NCI-H226 (cell line): ENCODE measurements around the gene COL18A1.

Source experiments
- DNase-seq: peaks from one replicate; pipeline ENCODE4 v3.0.0-alpha.2; 2015

Gene COL18A1

DNA sequence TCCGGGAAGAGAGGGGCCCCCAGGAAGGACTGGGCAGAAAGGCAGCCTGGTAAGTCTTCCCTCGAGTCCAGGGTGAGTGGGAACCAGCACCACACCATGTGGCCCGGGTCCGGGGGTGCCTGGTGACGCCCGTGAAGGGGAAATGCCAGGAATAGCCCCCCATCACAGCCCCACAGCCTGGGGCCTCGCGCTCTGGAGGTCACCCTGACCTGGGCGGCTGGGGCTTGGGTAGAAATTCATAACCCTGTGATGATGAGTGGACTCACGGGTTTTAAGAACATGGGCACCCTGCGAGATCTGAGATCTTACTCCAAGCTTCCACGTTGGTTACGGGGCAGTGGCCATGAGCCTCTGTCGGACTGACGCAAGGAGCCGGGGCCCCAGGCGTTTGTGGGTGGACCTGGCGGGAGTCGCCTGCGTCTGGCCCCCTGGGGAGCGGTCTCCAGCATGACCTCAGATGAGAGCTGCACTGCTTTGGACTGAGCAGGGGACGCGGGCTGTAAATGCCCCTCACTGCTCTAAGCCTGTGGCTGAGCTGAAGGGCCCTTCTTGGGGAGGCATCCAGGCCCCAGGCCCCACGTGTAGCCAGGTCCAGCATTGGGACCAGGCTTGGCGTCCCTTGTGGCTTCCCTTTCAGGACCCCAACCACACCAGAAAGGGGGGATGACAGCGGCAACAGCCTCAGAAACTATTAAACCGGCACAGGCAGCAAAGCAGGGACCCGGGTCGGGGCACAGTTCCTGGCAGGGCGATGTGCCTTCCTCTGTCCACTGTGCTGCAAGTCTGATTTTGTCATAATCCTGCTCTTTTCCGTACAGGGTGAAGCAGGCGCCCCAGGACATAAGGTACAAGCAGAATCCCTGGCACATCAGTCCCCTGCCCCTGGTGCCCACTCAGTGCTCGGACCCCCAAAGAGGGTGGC lies 77.3 kb downstream of the COL18A1 start:
- DNase-seq, result no peak

DNA sequence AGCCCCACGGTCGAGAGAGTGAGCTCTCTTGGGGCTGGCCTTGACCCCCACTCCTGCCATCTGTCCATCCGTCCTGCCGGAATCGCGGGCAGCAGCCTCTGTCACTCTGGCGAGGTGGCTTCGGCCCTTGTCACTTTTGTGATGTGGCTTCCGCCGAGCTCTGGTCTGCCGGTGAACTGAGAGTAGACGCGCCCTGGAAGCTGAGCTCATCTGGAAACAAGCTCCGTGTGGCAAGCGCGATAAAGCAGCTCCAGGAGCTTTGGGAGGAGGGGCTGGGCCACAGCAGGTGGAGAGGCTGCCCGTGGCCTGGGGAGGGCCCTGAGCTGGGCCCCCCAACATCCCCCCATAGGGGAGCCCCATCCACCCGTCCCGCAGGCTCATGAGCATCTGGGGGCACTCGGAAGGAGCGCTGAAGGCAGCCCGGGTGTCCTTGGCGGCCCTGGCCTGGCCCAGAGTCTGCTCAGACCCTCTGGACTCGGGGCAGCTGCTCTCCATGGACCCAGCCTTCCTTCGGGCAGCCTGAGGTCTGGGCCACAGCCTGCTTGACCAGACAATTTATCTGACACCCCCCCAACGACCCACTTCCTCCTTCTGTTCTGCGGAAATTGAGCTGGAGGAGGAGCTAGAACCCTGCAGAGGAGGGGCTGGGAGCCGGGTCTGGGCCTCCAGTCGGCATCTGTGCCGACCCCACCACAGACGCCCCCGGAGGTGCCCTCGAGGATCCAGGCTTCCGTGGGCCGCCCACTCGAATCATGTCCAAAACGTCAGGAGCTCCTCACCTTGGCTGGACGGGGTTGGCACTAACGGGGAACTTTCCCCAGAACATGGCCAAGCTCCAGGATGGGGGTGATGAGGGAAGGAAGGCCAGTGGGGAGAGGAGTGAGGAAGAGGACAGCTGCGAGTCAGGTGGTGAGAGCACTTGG lies 78.2 kb downstream of the COL18A1 start:
- no peak for DNase-seq

DNA sequence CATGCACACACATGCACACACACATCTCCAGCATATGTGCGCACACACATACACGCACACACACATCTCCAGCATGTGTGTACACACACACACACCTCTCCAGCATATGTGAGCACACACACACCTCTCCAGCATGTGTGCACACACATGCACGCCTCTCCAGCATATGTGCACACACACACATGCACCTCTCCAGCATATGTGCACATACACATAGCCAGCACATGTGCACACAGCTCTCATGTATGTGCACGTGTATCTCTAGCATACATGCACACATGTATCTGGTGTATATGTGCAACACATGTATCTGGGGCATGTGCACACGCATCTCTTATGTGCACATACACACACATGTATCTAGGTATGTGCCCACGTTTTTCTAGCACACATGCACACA lies 79.4 kb downstream of the COL18A1 start:
- no peak for DNase-seq

DNA sequence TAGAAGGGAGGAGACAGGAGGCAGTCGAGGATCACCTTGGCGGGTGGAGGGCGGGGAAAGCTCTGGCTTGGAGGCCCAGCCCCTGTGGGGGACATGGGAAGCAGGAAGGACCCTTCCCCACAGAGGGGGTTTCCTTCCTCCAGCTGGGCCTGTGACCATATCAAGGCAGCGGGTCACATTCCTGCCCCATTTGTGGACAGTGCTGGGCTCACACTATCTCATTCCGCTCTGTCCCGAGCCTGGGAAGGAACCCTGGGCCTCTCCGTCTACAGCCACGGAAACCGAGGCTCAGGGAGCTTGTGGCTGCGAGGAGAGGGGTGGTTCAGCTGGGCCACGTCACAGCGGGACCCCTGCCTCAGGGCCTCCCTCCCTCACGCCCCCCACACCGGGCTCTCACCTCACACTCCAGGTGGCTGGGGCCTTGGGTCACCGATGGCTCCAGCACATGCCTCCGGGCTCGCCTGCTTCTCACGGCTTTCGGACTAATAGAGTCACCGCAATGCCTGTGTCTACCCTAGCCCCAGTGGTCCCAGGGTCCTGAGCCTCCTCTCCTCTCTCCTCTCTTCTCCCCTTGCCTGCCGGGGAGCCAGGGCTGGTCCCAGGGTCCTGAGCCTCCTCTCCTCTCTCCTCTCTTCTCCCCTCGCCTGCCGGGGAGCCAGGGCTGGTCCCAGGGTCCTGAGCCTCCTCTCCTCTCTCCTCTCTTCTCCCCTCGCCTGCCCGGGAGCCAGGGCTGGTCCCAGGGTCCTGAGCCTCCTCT lies 80.9 kb downstream of the COL18A1 start:
- no peak for DNase-seq

DNA sequence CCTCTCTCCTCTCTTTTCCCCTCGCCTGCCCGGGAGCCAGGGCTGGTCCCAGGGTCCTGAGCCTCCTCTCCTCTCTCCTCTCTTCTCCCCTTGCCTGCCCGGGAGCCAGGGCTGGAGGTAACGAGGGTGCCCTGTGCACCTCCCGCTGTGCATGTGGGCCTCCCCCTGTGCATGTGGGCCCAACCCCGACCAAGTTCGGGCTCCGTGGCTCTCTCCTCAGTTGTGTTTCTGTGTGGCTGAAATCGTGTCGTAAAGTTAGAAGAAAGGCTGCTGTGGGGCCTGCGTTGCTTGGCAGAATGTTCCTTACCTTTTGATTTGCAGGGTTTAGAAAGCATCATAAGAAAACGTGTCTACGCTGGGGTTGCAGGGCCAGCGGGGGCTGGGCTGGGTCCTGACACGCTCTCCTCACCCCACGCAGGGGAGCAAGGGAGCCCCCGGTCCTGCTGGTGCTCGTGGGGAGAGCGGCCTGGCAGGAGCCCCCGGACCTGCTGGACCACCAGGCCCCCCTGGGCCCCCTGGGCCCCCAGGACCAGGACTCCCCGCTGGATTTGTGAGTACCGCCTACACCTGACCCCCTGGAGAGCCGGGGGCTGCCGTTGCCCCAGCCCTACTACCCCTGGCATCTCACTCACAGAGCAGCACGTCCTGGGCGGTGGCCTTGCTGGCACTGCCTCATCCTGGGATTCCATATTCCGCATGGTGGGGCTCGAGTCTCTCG lies 81.6 kb downstream of the COL18A1 start:
- DNase-seq, result no peak

- DNase-seq, result no peak
Measured at GRCh38 chr21:45487161-45487806, 82.3 kb downstream of the COL18A1 start.

GRCh38 chr21:45487891-45488600 lies 83.1 kb downstream of the COL18A1 start:
- DNase-seq, result no peak

- no peak for DNase-seq
Measured at GRCh38 chr21:45488931-45489721, 84.2 kb downstream of the COL18A1 start.

DNA sequence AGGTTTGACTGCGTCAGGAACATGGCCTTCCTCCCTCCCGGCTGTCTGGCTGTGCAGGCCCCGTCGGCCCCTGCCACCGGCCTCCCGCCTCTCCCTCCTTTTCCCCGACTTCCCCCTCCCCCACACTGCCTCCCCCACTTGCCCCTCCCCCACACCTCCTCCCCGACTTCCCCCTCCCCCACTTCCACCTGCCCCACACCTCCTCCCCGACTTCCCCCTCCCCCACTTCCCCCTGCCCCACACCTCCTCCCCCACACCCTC lies 84.7 kb downstream of the COL18A1 start:
- DNase-seq, result no peak

DNA sequence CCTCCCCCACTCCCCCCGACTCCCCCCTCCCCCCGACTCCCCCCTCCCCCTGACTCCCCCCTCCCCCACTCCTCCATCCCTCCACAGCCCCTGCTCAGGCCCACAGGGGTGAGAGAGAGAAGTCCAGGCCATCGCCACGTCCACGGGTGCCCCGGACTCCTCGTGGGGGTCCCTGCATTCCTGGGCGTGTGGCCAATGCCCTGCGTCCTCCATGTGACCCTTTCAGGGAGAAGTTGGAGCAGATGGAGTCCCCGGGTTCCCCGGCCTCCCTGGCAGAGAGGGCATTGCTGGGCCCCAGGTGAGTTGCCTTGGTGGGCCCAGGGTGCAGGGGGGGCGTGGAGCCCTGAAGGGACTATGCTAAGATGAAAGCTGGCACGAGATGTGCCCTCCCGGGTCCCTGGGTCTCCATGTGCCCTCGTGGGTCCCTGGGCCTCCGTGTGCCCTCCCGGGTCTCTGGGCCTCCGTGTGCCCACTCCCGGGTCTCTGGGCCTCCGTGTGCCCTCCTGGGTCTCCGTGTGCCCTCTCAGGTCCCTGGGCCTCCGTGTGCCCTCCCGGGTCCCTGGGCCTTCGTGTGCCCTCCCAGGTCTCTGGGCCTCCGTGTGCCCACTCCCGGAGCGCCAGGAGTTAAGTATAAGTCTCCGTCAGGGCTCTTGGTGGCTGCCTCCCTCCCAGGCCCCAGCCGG lies 85.2 kb downstream of the COL18A1 start:
- no peak for DNase-seq

DNA sequence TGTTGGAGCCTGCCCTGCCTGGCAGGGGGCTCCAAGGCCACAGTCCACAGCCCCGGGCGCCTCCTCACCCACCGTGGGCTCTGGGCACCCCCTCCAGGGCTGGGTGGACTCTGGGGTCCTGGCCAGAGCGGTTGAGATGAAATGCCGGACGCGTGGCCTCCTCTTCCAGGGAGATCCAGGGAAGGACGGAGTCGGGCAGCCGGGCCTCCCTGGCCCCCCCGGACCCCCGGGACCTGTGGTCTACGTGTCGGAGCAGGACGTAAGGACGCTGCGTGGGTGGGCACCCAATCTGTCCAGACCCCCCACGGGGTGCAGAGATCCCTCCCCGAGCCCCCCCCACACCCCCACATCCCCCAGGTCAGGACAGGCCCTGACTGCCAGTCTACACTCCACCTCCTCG lies 86.1 kb downstream of the COL18A1 start:
- DNase-seq, result no peak

DNA sequence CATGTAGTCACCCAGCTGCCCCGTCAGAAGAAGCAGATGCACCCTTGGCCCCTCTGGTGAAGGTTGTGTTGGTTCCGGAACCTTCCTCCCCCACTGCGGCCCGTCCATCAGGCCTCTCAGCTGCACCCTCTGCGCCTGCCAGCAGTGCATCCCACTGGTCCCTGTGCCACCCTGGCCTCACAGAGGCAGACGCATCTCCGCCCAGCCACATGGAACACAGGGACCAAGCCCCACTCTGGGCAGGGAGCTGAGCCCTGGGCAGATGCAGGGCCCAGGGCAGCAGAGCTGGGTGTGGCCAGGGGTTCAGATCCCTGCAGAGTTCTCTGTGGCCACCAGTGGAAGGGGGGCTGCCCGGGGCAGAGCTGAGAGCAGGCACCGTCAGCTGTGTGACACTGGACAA lies 86.7 kb downstream of the COL18A1 start:
- DNase-seq, result no peak

- DNase-seq, result no peak
Measured at GRCh38 chr21:45492765-45493164, 87.8 kb downstream of the COL18A1 start.

GRCh38 chr21:45493401-45494001 lies 88.5 kb downstream of the COL18A1 start:
- DNase-seq, result no peak

DNA sequence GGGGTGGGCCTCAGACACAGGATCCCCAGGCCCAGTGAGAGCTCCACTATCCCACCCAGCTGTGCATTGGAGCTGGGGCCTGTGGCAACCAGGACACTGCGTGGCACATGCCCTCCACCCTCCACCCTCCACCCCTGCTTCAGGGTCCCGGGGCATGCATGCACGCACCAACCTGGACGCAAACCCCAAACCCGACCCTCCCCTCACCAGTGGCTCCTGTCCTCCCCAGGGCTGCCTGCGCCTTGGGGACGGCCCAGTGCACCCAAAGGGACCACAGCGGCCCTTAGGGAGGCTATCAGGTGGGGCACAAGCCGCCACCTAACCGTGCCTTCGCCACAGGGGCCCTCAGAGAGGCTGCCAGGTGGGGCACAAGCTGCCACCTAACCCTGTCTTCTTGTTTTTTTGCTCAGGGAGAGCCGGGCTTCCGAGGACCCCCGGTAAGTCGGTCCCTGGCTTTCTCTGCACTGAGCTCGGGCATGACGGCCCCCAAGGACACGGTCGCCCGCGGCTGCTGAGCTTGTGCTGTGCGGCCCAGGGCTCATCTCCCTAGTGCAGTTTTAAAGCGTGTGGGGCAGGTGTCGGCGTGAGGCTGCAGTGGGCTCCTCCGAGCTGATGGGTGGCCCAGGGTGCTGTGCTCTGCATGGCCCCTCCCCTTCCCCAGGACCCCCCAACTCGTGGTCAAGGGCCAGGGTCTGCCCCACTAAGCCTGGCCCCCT lies 89.3 kb downstream of the COL18A1 start:
- no peak for DNase-seq

- no peak for DNase-seq
Measured at GRCh38 chr21:45494851-45495680, 90.1 kb downstream of the COL18A1 start.

DNA sequence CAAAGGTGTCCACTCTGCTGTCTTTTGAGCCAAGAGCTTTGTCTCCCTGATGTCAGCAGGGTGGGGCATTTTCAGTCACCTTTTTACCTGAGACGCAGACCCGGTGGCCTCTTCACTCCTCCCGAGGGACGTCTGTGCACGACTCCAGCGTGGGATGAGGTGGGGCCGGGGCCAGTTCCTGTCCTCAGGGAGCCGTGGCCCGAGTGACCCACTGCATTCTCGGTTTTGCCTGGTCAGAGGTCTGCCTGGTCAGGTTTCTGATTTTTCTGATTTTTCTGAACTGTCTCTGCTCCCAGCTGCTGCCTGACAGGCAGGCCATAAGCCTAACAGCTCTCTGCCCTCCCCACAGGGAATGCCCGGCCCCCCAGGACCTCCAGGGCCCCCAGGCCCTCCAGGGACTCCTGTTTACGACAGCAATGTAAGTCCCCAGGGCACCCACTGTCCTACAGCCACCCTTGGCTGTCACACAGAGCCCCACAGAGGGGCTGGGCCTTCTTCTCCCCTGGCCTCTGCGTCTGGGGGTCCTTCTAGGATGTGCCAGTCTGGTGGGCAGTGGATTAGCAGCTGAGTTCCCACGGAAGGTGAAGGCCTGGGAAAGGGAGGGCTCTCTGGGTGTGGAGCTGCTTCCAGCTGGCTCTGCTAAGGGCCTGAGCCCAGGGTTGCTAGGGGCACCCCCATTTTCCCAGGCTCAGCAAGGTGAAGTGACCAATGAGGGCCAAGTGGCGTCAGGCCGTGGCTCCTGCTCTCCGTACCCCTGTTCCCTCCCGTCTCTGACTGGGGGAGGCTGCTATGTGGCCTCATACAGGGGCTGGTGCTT lies 91.4 kb downstream of the COL18A1 start:
- no peak for DNase-seq
